DND-41 (cell line): ENCODE results near the gene LPCAT1.

ENCODE experiments used
- CTCF ChIP-seq: IDR thresholded peaks from 2 replicates; pipeline ENCODE4 v1.5.1; 2012; ENCODE audit warnings: borderline replicate concordance, low read length, moderate library complexity, mild to moderate bottlenecking; ENCODE audit not compliant: poor library complexity, severe bottlenecking; ENCODE audit errors: extremely low read depth
- EZH2 ChIP-seq: IDR thresholded peaks from 3 replicates; pipeline ENCODE4 v1.6.1; 2012; ENCODE audit warnings: borderline replicate concordance, low read depth, mild to moderate bottlenecking, moderate library complexity, low read length, inconsistent platforms; ENCODE audit not compliant: severe bottlenecking

GRCh38 chr5:1525624-1526189, 1.9 kb upstream of the LPCAT1 start:
- no peak for TF ChIP-seq CTCF
- TF ChIP-seq EZH2 = no peak
